HG02763 (cell line): ENCODE measurements around the gene PCDHA13.
"Not testable (repeated sequence)": the region's sequence is repeated elsewhere in the genome, so short reads cannot be mapped to it uniquely, and the experiment has no call there.

Source experiments
- ATAC-seq: cut with Tn5 transposase; IDR thresholded peaks from one replicate; pipeline ENCODE4 v1.9.1; 2021; ENCODE audit warnings: mild to moderate bottlenecking, moderate library complexity; ENCODE audit not compliant: unreplicated experiment

Gene PCDHA13, protein sequence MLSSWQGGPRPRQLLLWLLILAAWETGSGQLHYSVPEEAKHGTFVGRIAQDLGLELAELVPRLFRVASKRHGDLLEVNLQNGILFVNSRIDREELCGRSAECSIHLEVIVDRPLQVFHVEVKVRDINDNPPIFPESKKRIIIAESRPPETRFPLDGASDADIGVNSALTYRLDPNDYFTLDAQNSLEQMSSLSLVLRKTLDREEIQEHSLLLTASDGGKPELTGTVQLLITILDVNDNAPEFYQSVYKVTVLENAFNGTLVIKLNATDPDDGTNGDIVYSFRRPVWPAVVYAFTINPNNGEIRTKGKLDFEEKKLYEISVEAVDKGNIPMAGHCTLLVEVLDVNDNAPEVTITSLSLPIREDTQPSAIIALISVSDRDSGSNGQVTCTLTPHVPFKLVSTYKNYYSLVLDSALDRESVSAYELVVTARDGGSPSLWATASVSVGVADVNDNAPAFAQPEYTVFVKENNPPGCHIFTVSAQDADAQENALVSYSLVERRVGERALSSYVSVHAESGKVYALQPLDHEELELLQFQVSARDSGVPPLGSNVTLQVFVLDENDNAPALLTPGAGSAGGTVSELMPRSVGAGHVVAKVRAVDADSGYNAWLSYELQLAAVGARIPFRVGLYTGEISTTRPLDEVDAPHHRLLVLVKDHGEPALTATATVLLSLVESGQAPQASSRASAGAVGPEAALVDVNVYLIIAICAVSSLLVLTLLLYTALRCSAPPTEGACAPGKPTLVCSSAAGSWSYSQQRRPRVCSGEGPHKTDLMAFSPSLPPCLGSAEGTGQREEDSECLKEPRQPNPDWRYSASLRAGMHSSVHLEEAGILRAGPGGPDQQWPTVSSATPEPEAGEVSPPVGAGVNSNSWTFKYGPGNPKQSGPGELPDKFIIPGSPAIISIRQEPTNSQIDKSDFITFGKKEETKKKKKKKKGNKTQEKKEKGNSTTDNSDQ

DNA sequence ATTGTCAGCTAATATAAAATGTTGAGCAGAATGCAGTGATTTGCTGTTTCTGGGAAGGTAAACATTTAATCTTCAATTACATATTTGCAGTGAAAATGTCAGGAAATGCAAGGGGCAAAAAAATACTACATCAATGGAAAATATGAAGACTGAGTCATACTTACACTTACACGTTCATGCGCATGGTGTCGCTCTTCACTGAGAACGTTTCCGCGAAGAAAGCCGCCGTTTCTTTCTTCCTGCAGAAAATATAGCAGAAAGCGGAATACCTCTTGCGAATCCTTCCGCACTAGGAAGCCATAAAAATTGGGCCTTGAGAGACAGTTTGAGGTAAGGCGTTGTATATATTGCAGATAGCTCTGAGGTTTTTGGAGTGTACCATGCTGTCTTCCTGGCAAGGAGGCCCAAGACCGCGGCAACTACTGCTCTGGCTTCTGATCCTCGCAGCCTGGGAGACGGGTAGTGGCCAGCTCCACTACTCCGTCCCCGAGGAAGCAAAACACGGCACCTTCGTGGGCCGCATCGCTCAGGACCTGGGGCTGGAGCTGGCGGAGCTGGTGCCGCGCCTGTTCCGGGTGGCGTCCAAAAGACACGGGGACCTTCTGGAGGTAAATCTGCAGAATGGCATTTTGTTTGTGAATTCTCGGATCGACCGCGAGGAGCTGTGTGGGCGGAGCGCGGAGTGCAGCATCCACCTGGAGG is at the start of gene PCDHA13:
Gene PCDHA13 (plus strand): TSS at position 236 of the 702 bp plus-strand sequence. CDS start 145 bp downstream, at position 381.
- ATAC-seq: no peak

DNA sequence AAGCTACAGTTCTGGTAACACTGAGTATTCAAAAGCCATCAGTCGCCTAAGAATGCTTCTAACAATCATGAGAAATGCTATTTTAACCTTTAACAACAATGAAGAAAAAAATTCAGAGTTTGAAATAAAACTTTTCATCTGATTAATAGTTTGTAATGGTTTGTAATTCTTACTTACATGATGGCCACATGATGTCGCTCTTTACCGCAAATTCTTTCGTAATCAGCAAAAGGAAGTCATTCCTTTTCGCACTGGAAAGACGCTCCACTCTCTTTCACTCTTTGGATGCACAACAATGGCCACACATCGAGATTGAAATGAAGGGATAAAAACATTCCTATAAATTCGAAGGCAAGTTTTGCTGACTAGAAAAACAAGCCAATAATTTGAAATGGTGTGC is 47.9 kb upstream of the PCDHA13 start, which contains the start of gene PCDHA7:
Gene PCDHA7 (plus strand): TSS at position 277 of the 400 bp plus-strand sequence. CDS start 115 bp downstream, at position 392.
- ATAC-seq: no peak

DNA sequence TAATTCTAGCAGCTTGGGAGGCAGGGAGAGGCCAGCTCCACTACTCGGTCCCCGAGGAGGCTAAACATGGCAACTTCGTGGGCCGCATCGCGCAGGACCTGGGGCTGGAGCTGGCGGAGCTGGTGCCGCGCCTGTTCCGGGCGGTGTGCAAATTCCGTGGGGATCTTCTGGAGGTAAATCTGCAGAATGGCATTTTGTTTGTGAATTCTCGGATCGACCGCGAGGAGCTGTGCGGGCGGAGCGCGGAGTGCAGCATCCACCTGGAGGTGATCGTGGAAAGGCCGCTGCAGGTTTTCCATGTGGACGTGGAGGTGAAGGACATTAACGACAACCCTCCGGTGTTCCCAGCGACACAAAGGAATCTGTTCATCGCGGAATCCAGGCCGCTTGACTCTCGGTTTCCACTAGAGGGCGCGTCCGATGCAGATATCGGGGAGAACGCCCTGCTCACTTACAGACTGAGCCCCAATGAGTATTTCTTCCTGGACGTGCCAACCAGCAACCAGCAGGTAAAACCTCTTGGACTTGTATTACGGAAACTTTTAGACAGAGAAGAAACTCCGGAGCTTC is 47.4 kb upstream of the PCDHA13 start:
- ATAC-seq: not testable (repeated sequence)

DNA sequence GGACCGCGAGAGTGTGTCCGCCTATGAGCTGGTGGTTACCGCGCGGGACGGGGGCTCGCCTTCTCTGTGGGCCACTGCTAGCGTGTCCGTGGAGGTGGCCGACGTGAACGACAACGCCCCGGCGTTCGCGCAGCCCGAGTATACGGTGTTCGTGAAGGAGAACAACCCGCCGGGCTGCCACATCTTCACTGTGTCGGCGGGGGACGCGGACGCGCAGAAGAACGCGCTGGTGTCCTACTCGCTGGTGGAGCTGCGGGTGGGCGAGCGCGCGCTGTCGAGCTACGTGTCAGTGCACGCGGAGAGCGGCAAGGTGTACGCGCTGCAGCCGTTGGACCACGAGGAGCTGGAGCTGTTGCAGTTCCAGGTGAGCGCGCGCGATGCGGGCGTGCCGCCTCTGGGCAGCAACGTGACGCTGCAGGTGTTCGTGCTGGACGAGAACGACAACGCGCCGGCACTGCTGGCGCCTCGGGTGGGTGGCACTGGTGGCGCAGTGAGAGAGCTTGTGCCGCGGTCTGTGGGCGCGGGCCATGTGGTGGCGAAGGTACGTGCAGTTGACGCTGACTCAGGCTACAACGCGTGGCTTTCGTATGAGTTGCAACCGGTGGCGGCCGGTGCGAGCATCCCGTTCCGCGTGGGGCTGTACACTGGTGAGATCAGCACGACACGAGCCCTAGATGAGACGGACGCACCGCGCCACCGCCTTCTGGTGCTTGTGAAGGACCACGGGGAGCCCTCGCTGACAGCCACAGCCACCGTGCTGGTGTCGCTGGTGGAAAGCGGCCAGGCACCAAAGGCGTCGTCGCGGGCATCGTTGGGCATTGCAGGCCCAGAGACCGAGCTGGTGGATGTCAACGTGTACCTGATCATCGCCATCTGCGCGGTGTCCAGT is 46.1 kb upstream of the PCDHA13 start:
- ATAC-seq: no peak

DNA sequence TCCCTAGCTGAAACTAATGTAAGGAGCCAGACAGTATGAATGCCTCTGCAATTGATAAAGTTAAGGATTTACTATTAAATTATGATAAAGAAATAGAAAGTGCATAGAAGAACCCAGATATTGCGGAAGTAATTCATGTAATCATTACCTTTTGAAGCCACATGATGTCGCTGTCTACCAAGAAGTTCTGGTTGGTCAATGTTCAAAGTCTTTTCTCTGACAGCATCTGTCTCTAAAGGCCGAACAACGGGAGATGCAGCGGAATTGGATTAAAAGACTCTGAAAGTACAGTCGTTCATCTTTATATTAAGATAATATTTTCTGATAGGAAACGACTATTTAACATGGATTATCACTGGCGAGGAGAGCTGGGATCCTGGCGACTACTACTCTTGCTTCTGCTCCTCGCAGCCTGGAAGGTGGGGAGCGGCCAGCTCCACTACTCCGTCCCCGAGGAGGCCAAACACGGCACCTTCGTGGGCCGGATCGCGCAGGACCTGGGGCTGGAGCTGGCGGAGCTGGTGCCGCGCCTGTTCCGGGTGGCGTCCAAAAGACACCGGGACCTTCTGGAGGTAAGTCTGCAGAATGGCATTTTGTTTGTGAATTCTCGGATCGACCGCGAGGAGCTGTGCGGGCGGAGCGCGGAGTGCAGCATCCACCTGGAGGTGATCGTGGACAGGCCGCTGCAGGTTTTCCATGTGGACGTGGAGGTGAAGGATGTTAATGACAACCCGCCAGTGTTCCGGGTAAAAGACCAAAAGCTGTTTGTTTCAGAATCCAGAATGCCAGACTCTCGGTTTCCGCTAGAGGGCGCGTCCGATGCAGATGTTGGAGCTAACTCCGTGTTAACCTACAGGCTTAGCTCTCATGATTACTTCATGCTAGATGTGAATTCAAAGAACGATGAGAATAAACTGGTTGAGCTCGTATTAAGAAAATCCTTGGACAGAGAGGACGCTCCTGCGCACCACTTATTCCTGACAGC is 40.7 kb upstream of the PCDHA13 start, which contains the start of gene PCDHA8:
Gene PCDHA8 (plus strand): TSS at position 210 of the 985 bp plus-strand sequence. CDS start 135 bp downstream, at position 345.
- ATAC-seq: no peak

DNA sequence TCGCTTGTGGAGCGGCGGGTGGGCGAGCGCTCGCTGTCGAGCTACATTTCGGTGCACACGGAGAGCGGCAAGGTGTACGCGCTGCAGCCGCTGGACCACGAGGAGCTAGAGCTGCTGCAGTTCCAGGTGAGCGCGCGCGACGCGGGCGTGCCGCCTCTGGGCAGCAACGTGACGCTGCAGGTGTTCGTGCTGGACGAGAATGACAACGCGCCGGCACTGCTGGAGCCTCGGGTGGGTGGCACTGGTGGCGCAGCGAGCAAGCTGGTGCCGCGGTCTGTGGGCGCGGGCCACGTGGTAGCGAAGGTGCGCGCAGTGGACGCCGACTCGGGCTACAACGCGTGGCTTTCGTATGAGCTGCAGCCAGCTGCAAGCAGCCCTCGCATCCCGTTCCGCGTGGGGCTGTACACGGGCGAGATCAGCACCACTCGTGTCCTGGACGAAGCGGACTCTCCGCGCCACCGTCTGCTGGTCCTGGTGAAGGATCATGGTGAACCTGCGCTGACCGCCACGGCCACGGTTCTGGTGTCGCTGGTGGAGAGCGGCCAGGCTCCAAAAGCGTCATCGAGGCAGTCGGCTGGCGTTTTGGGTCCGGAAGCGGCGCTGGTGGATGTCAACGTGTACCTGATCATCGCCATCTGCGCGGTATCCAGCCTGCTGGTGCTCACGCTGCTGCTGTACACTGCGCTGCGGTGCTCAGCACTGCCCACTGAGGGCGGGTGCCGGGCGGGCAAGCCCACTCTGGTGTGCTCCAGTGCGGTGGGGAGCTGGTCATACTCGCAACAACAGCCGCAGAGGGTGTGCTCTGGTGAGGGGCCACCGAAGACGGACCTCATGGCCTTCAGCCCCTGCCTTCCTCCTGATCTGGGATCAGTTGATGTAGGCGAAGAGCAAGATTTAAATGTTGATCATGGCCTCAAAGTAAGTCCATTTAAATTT is 38.9 kb upstream of the PCDHA13 start:
- no peak for ATAC-seq

DNA sequence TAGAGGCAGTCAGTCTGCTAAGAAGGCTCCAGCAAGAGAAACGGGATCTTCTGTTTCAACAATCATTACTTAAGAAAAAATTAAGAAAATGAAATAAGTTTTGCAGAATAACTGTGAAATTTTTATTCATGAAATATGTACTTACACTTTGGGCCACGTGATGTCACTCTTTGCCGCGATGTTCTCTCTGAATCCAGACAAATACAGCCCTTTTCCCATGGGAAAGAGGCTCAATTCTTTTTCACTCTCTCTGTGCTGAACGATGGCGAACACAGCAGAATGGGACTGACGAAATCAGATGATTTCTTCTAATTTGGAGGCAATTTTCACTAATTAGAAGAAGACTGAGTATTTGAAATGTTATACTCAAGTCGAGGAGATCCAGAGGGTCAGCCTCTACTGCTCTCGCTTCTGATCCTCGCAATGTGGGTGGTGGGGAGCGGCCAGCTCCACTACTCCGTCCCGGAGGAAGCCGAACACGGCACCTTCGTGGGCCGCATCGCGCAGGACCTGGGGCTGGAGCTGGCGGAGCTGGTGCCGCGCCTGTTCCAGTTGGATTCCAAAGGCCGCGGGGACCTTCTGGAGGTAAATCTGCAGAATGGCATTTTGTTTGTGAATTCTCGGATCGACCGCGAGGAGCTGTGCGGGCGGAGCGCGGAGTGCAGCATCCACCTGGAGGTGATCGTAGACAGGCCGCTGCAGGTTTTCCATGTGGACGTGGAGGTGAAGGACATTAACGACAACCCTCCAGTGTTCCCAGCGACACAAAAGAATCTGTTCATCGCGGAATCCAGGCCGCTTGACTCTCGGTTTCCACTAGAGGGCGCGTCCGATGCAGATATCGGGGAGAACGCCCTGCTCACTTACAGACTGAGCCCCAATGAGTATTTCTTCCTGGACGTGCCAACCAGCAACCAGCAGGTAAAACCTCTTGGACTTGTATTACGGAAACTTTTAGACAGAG is 33.5 kb upstream of the PCDHA13 start, which contains the start of gene PCDHA9:
Gene PCDHA9 (plus strand): TSS at position 244 of the 964 bp plus-strand sequence. CDS start 114 bp downstream, at position 358.
- ATAC-seq: not testable (repeated sequence)

DNA sequence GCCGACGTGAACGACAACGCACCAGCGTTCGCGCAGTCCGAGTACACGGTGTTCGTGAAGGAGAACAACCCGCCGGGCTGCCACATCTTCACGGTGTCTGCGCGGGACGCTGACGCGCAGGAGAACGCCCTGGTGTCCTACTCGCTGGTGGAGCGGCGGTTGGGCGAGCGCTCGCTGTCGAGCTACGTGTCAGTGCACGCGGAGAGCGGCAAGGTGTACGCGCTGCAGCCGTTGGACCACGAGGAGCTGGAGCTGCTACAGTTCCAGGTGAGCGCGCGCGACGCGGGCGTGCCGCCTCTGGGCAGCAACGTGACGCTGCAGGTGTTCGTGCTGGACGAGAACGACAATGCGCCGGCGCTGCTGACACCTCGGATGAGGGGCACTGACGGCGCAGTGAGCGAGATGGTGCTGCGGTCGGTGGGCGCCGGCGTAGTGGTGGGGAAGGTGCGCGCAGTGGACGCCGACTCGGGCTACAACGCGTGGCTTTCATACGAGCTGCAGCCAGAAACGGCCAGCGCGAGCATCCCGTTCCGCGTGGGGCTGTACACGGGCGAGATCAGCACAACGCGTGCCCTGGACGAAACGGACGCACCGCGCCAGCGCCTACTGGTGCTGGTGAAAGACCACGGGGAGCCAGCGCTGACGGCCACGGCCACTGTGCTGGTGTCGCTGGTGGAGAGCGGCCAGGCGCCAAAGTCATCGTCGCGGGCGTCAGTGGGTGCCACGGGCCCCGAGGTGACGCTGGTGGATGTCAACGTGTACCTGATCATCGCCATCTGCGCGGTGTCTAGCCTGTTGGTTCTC is 31.9 kb upstream of the PCDHA13 start:
- not testable (repeated sequence) for ATAC-seq

DNA sequence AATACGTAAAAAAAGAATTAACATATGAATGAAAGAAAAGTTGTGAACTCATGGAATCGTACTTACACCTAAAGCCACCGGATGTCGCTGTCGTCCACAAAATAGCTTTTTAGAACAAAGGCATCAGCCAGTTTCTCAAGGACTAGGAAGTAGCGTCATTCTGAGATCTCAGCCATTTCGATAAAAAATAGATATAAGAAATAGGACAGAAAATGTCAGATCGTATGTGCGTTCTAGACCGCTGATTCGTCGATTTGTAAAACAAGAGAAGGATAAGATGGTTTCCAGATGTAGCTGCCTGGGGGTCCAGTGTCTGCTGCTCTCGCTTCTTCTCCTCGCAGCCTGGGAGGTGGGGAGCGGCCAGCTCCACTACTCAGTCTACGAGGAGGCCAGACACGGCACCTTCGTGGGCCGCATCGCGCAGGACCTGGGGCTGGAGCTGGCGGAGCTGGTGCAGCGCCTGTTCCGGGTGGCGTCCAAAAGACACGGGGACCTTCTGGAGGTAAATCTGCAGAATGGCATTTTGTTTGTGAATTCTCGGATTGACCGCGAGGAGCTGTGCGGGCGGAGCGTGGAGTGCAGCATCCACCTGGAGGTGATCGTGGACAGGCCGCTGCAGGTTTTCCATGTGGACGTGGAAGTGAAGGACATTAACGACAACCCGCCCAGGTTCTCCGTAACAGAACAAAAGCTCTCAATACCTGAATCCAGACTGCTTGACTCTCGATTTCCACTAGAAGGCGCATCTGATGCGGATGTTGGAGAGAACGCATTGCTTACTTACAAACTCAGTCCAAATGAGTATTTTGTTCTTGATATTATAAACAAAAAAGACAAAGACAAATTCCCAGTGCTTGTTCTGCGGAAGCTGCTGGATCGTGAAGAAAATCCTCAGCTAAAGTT is 25.9 kb upstream of the PCDHA13 start, which contains the start of gene PCDHA10:
Gene PCDHA10 (plus strand): TSS at position 126 of the 903 bp plus-strand sequence. CDS start 152 bp downstream, at position 278.
- ATAC-seq: no peak

DNA sequence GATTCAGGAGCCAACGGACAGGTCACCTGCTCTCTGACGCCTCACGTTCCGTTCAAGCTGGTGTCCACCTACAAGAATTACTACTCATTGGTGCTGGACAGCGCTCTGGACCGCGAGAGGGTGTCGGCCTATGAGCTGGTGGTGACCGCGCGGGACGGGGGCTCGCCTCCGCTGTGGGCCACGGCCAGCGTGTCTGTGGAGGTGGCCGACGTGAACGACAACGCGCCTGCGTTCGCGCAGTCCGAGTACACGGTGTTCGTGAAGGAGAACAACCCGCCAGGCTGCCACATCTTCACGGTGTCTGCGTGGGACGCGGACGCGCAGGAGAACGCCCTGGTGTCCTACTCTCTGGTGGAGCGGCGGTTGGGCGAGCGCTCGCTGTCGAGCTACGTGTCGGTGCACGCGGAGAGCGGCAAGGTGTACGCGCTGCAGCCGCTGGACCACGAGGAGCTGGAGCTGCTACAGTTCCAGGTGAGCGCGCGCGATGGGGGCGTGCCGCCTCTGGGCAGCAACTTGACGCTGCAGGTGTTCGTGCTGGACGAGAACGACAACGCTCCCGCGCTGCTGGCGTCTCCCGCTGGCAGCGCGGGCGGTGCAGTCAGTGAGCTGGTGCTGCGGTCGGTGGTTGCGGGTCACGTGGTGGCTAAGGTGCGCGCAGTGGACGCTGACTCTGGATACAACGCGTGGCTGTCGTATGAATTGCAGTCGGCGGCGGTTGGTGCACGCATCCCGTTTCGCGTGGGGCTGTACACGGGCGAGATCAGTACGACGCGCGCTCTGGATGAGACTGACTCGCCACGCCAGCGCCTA is 24.5 kb upstream of the PCDHA13 start:
- ATAC-seq: no peak

DNA sequence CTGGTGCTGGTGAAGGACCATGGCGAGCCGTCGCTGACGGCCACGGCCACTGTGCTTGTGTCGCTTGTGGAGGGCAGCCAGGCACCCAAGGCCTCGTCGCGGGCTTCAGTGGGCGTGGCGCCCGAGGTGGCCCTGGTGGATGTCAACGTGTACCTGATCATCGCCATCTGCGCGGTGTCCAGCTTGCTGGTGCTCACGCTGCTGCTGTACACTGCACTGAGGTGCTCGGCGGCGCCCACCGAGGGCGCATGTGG is 24.0 kb upstream of the PCDHA13 start:
- no peak for ATAC-seq

DNA sequence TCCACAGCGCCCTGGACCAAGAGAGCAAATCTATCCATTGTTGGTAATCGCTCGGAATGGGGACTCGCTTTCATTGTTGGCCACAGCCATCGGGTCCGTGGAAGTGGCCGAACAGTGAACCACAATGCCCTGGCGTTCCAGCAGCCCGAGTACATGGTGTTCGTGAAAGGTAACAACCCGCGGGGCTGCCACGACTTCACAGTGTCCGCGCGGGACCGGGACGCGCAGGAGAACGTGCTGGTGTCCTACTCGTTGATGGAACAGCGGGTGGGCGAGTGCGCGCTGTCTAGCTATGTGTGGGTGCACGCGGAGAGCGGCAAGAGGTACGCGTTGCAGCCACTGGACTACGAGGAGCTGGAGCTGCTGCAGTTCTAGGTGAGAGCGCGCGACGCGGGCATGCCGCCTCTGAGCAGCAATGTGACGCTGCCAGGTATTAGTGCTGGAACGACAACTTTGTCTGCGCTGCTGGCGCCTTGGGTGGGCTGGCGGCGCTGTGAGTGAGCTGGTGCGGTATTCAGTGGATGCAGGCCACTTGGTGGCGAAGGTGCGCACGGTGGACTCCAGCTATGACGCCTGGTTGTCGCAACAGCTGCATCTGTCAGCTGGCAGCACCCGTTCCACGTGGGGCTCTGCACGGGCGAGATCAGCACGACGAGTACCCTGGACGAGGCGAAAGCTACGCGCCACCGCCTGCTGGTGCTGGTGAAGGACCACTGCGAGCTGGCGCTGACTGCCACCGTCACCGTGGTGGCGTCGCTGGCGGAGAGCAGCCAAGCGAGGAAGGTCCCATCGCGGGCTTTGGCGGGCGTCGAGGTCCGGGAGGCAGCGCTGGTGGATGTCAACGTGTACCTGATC is 19.3 kb upstream of the PCDHA13 start:
- ATAC-seq: no peak
